Measurements from ENCODE around the gene SLC35E1. TPM values are rescaled to one million over a fixed set of nuclear protein-coding genes. Genes with fewer than 3 reads are reported as not detected.

SLC35E1 gene
- polyA plus RNA-seq, 3 donors, result 40.0 to 42.8 (median 42.4) TPM

- no peak for DNase-seq (ENCODE audit: low read depth in 3 of 3, low spot score in 2 of 3)
Measured at GRCh38 chr19:16599655-16600346, 27.6 kb upstream of the SLC35E1 start.

- no peak for DNase-seq (ENCODE audit: low read depth in 3 of 3, low spot score in 2 of 3)
Measured at GRCh38 chr19:16598848-16599247, 26.6 kb upstream of the SLC35E1 start.

GRCh38 chr19:16596399-16596798 lies 24.2 kb upstream of the SLC35E1 start:
- no peak for DNase-seq (ENCODE audit: low read depth in 3 of 3, low spot score in 2 of 3)

- DNase-seq (ENCODE audit: low read depth in 3 of 3, low spot score in 2 of 3), result no peak
Measured at GRCh38 chr19:16595097-16595496, 22.9 kb upstream of the SLC35E1 start.

GRCh38 chr19:16594681-16595091 lies 22.5 kb upstream of the SLC35E1 start:
- no peak for DNase-seq (ENCODE audit: low read depth in 3 of 3, low spot score in 2 of 3)

GRCh38 chr19:16594131-16594586 lies 21.9 kb upstream of the SLC35E1 start:
- no peak for DNase-seq (ENCODE audit: low read depth in 3 of 3, low spot score in 2 of 3)

GRCh38 chr19:16593181-16593580 lies 21.0 kb upstream of the SLC35E1 start:
- no peak for DNase-seq (ENCODE audit: low read depth in 3 of 3, low spot score in 2 of 3)

- no peak for DNase-seq (ENCODE audit: low read depth in 3 of 3, low spot score in 2 of 3)
Measured at GRCh38 chr19:16591803-16592556, 19.8 kb upstream of the SLC35E1 start.

GRCh38 chr19:16590876-16591802 lies 18.9 kb upstream of the SLC35E1 start:
- DNase-seq (ENCODE audit: low read depth in 3 of 3, low spot score in 2 of 3), result no peak

- no peak for DNase-seq (ENCODE audit: low read depth in 3 of 3, low spot score in 2 of 3)
Measured at GRCh38 chr19:16589917-16590316, 17.7 kb upstream of the SLC35E1 start.

- no peak for DNase-seq (ENCODE audit: low read depth in 3 of 3, low spot score in 2 of 3)
Measured at GRCh38 chr19:16588824-16589577, 16.8 kb upstream of the SLC35E1 start.

GRCh38 chr19:16587833-16588823 lies 15.9 kb upstream of the SLC35E1 start:
- no peak for DNase-seq (ENCODE audit: low read depth in 3 of 3, low spot score in 2 of 3)

- DNase-seq (ENCODE audit: low read depth in 3 of 3, low spot score in 2 of 3), result no peak
Measured at GRCh38 chr19:16586991-16587832, 15.0 kb upstream of the SLC35E1 start.

GRCh38 chr19:16586477-16586871 lies 14.3 kb upstream of the SLC35E1 start:
- no peak for DNase-seq (ENCODE audit: low read depth in 3 of 3, low spot score in 2 of 3)

GRCh38 chr19:16585808-16586476 lies 13.7 kb upstream of the SLC35E1 start:
- DNase-seq (ENCODE audit: low read depth in 3 of 3, low spot score in 2 of 3), result no peak

- DNase-seq (ENCODE audit: low read depth in 3 of 3, low spot score in 2 of 3), result no peak
Measured at GRCh38 chr19:16585094-16585801, 13.0 kb upstream of the SLC35E1 start.

Data from right renal cortex interstitium (tissue), 3 donors.